K562 (cell line): Measurements from ENCODE around the gene ZNF81. TPM values are rescaled to one million over a fixed set of nuclear protein-coding genes. Genes with fewer than 3 reads are reported as not detected.

Experiments used
- FOXJ2 ChIP-seq: fragments of 200-800 bp; sonication (Bioruptor generic); IDR thresholded peaks from 2 replicates; pipeline ENCODE4 v1.6.1; 2016; ENCODE audit warnings: missing genetic modification characterization, missing compliant biosample characterization
- HNRNPLL ChIP-seq: fragments of 200-400 bp; formaldehyde crosslinking; IDR thresholded peaks from 2 replicates; pipeline ENCODE4 v1.6.1; 2017; ENCODE audit warnings: low read length, low read depth, mild to moderate bottlenecking; ENCODE audit not compliant: poor library complexity, severe bottlenecking
- NELFE ChIP-seq: IDR thresholded peaks from 2 replicates; pipeline ENCODE4 v1.6.1; 2011; ENCODE audit warnings: mild to moderate bottlenecking; ENCODE audit not compliant: insufficient read depth, insufficient read length
- STAG1 ChIP-seq: sonication (generic); formaldehyde crosslinking; IDR thresholded peaks from 2 replicates; pipeline ENCODE4 v1.5.0; 2020; ENCODE audit warnings: missing genetic modification reagents, borderline replicate concordance
- XRCC3 ChIP-seq: fragments of 450-650 bp; IDR thresholded peaks from 2 replicates; pipeline ENCODE4 v1.6.1; 2017; ENCODE audit warnings: mild to moderate bottlenecking, moderate library complexity
- ZNF79 ChIP-seq: fragments of 250-450 bp; sonication (Bioruptor Pico); IDR thresholded peaks from 2 replicates; pipeline ENCODE4 v1.4.0; 2020; ENCODE audit warnings: low read depth, mild to moderate bottlenecking, moderate library complexity
- polyA plus RNA-seq, 8 experiments: library from polyadenylated mRNA; depleted of rRNA in 4 of 8; stranded (reverse) in 5 of 8; unstranded in 3 of 8; fragments of >200 nt; fragmentation: Nextera tagmentation in 2 of 8; fragmentation: Illumina TruSeq in 1 of 8; extraction: Ambion mirVana in 2 of 8; extraction: Trizol in 1 of 8; gene quantifications; 2 replicates each; pipeline versions ENCODE4 v1.2.1 to v1.2.3, GENCODE V29; 2011 to 2014; ENCODE audit warnings: inconsistent platforms in 1 of 8, missing spikeins in 1 of 8
- total RNA-seq, 7 experiments: library from RNA; depleted of rRNA in 6 of 7; stranded (reverse); fragments of >200 nt in 6 of 7; fragmentation: Illumina TruSeq in 2 of 7; extraction: Trizol in 2 of 7; gene quantifications; 2 replicates each; pipeline versions ENCODE4 v1.2.1 to v1.2.3, GENCODE V29; 2011 to 2021; ENCODE audit warnings: low replicate concordance in 1 of 7
- TF ChIP-seq, protein P1 (sequence below): fragments of 450-650 bp; IDR thresholded peaks from 2 replicates; pipeline ENCODE4 v1.6.1; 2016; ENCODE audit warnings: mild to moderate bottlenecking, moderate library complexity
- TF ChIP-seq, protein P2 (sequence below): fragments of 200-800 bp; sonication (Bioruptor generic); IDR thresholded peaks from 2 replicates; pipeline ENCODE4 v1.6.1; 2016; ENCODE audit warnings: missing genetic modification characterization, missing compliant biosample characterization
- TF ChIP-seq, protein P3 (sequence below), 2 experiments: IDR thresholded peaks; 2 replicates each; pipeline ENCODE4 v1.6.1; 2011; ENCODE audit warnings: borderline replicate concordance in 1 of 2, control low read depth in 1 of 2, low read depth in 1 of 2, low read length in 1 of 2, mild to moderate bottlenecking in 1 of 2, mixed read lengths in 1 of 2, moderate library complexity in 1 of 2; ENCODE audit not compliant: insufficient read depth in 1 of 2, insufficient read length in 1 of 2, poor library complexity in 1 of 2, severe bottlenecking in 1 of 2; ENCODE audit errors: extremely low read depth in 1 of 2

ZNF81 gene
- total and polyA plus RNA-seq, 9 of the 15 experiments (the other 6 are each of a cell fraction or from before 2014, with no cell fraction given): 2.4 to 9.6 (median 4.9) TPM

DNA sequence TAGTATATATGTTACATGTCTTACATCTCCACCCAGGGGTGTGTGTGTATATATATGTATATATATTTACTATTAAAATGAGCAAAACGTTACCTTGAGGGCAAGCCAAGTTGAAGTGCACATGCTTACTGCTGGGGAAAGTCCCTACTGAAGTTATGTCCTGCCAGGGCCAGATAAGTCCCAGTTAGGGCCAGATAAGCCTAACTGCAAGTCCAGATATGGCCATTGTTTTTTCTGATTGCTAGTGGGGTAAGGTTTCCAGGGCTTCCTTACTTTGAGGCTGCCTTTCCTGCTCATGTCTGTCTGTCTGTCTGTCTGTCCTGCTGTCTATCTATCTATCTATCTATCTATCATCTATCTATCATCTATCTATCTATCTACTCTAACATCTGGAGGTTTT, 19.3 kb upstream of the ZNF81 start (continued):
- TF ChIP-seq, protein P1, sequence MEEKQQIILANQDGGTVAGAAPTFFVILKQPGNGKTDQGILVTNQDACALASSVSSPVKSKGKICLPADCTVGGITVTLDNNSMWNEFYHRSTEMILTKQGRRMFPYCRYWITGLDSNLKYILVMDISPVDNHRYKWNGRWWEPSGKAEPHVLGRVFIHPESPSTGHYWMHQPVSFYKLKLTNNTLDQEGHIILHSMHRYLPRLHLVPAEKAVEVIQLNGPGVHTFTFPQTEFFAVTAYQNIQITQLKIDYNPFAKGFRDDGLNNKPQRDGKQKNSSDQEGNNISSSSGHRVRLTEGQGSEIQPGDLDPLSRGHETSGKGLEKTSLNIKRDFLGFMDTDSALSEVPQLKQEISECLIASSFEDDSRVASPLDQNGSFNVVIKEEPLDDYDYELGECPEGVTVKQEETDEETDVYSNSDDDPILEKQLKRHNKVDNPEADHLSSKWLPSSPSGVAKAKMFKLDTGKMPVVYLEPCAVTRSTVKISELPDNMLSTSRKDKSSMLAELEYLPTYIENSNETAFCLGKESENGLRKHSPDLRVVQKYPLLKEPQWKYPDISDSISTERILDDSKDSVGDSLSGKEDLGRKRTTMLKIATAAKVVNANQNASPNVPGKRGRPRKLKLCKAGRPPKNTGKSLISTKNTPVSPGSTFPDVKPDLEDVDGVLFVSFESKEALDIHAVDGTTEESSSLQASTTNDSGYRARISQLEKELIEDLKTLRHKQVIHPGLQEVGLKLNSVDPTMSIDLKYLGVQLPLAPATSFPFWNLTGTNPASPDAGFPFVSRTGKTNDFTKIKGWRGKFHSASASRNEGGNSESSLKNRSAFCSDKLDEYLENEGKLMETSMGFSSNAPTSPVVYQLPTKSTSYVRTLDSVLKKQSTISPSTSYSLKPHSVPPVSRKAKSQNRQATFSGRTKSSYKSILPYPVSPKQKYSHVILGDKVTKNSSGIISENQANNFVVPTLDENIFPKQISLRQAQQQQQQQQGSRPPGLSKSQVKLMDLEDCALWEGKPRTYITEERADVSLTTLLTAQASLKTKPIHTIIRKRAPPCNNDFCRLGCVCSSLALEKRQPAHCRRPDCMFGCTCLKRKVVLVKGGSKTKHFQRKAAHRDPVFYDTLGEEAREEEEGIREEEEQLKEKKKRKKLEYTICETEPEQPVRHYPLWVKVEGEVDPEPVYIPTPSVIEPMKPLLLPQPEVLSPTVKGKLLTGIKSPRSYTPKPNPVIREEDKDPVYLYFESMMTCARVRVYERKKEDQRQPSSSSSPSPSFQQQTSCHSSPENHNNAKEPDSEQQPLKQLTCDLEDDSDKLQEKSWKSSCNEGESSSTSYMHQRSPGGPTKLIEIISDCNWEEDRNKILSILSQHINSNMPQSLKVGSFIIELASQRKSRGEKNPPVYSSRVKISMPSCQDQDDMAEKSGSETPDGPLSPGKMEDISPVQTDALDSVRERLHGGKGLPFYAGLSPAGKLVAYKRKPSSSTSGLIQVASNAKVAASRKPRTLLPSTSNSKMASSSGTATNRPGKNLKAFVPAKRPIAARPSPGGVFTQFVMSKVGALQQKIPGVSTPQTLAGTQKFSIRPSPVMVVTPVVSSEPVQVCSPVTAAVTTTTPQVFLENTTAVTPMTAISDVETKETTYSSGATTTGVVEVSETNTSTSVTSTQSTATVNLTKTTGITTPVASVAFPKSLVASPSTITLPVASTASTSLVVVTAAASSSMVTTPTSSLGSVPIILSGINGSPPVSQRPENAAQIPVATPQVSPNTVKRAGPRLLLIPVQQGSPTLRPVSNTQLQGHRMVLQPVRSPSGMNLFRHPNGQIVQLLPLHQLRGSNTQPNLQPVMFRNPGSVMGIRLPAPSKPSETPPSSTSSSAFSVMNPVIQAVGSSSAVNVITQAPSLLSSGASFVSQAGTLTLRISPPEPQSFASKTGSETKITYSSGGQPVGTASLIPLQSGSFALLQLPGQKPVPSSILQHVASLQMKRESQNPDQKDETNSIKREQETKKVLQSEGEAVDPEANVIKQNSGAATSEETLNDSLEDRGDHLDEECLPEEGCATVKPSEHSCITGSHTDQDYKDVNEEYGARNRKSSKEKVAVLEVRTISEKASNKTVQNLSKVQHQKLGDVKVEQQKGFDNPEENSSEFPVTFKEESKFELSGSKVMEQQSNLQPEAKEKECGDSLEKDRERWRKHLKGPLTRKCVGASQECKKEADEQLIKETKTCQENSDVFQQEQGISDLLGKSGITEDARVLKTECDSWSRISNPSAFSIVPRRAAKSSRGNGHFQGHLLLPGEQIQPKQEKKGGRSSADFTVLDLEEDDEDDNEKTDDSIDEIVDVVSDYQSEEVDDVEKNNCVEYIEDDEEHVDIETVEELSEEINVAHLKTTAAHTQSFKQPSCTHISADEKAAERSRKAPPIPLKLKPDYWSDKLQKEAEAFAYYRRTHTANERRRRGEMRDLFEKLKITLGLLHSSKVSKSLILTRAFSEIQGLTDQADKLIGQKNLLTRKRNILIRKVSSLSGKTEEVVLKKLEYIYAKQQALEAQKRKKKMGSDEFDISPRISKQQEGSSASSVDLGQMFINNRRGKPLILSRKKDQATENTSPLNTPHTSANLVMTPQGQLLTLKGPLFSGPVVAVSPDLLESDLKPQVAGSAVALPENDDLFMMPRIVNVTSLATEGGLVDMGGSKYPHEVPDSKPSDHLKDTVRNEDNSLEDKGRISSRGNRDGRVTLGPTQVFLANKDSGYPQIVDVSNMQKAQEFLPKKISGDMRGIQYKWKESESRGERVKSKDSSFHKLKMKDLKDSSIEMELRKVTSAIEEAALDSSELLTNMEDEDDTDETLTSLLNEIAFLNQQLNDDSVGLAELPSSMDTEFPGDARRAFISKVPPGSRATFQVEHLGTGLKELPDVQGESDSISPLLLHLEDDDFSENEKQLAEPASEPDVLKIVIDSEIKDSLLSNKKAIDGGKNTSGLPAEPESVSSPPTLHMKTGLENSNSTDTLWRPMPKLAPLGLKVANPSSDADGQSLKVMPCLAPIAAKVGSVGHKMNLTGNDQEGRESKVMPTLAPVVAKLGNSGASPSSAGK: peak; percentile 34; the same call in 1 of the 2 replicates
- TF ChIP-seq XRCC3 (no peak), ZNF79 (CRISPR knock-in tag) (no peak), FOXJ2 (tag) (peak; percentile 79; the same call in 1 of the 2 replicates), NELFE (no peak), STAG1 (CRISPR knock-in tag) (no peak), HNRNPLL (no peak)
- TF ChIP-seq, protein P2, sequence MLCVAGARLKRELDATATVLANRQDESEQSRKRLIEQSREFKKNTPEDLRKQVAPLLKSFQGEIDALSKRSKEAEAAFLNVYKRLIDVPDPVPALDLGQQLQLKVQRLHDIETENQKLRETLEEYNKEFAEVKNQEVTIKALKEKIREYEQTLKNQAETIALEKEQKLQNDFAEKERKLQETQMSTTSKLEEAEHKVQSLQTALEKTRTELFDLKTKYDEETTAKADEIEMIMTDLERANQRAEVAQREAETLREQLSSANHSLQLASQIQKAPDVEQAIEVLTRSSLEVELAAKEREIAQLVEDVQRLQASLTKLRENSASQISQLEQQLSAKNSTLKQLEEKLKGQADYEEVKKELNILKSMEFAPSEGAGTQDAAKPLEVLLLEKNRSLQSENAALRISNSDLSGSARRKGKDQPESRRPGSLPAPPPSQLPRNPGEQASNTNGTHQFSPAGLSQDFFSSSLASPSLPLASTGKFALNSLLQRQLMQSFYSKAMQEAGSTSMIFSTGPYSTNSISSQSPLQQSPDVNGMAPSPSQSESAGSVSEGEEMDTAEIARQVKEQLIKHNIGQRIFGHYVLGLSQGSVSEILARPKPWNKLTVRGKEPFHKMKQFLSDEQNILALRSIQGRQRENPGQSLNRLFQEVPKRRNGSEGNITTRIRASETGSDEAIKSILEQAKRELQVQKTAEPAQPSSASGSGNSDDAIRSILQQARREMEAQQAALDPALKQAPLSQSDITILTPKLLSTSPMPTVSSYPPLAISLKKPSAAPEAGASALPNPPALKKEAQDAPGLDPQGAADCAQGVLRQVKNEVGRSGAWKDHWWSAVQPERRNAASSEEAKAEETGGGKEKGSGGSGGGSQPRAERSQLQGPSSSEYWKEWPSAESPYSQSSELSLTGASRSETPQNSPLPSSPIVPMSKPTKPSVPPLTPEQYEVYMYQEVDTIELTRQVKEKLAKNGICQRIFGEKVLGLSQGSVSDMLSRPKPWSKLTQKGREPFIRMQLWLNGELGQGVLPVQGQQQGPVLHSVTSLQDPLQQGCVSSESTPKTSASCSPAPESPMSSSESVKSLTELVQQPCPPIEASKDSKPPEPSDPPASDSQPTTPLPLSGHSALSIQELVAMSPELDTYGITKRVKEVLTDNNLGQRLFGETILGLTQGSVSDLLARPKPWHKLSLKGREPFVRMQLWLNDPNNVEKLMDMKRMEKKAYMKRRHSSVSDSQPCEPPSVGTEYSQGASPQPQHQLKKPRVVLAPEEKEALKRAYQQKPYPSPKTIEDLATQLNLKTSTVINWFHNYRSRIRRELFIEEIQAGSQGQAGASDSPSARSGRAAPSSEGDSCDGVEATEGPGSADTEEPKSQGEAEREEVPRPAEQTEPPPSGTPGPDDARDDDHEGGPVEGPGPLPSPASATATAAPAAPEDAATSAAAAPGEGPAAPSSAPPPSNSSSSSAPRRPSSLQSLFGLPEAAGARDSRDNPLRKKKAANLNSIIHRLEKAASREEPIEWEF (CRISPR knock-in tag): no peak
- TF ChIP-seq, protein P3, sequence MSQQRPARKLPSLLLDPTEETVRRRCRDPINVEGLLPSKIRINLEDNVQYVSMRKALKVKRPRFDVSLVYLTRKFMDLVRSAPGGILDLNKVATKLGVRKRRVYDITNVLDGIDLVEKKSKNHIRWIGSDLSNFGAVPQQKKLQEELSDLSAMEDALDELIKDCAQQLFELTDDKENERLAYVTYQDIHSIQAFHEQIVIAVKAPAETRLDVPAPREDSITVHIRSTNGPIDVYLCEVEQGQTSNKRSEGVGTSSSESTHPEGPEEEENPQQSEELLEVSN (IDR thresholded peaks at IDR 0.05; ENCODE audit: borderline replicate concordance in 1 of 2, extremely low read depth in 1 of 2, insufficient read depth in 1 of 2, insufficient read length in 1 of 2, low read depth in 1 of 2, low read length in 1 of 2, poor library complexity in 1 of 2, severe bottlenecking in 1 of 2): no peak
